Lower leg skin (tissue), 4 donors: ENCODE data around the gene NPEPPS. TPM values are rescaled to one million over a fixed set of nuclear protein-coding genes. Genes with fewer than 3 reads are reported as not detected.

Experiments used
- DNase-seq, 2 donors: peaks; one replicate each; pipeline ENCODE4 v3.0.0-alpha.2; 2019; ENCODE audit warnings: low spot score in 2 of 2
- H3K4me3 ChIP-seq: fragments of 200-600 bp; sonication (generic); 2 replicates; pipeline ENCODE4 v1.5.1; 2017; ENCODE audit warnings: mild to moderate bottlenecking, low read depth; ENCODE audit not compliant: poor library complexity, severe bottlenecking
- CTCF ChIP-seq, 3 donors: fragments of 450-650 bp; IDR thresholded peaks; one replicate each; pipeline ENCODE4 v1.5.1; 2016; ENCODE audit warnings: antibody characterized with exemption in 3 of 3, mild to moderate bottlenecking in 3 of 3, moderate library complexity in 2 of 3
- POLR2A ChIP-seq, 2 donors: fragments of 450-650 bp; IDR thresholded peaks; one replicate each; pipeline ENCODE4 v1.6.1; 2016 to 2017; ENCODE audit warnings: antibody characterized with exemption in 2 of 2, mild to moderate bottlenecking in 1 of 2, moderate library complexity in 1 of 2
- WGBS, 2 donors: methylation state at CpG; one replicate each; pipeline ENCODE4 v1.1.5; 2018; 5-methylcytosine and 5-hydroxymethylcytosine counted together
- intact Hi-C: fragments of 100-400 bp; cut with DNase I; formaldehyde crosslinking; loops from one replicate; pipeline ENCODE4 v1.15.0; 2023; ENCODE audit warnings: low total_unique reads
- total RNA-seq, 4 donors: library from RNA; depleted of rRNA; stranded (reverse); fragments of >200 nt; gene quantifications; one replicate each; pipeline ENCODE4 v1.1.0, GENCODE V29; 2016

Gene NPEPPS
- total RNA-seq, 4 donors from 2014 or later: 79.3 to 127 (median 96.9) TPM

- TF ChIP-seq CTCF (IDR thresholded peaks at IDR 0.05): no peak
- TF ChIP-seq POLR2A (IDR thresholded peaks at IDR 0.05): no peak
- WGBS, 2 donors: 73 to 79% methylated on average over 6 of the region's 6 CpGs
- no peak overlapping the region for H3K4me3 ChIP-seq
- intact Hi-C loops: no loop called here
- DNase-seq: no peak
These were observed 129.2 kb downstream of the NPEPPS start for GRCh38 chr17:47660064-47660492.

DNA sequence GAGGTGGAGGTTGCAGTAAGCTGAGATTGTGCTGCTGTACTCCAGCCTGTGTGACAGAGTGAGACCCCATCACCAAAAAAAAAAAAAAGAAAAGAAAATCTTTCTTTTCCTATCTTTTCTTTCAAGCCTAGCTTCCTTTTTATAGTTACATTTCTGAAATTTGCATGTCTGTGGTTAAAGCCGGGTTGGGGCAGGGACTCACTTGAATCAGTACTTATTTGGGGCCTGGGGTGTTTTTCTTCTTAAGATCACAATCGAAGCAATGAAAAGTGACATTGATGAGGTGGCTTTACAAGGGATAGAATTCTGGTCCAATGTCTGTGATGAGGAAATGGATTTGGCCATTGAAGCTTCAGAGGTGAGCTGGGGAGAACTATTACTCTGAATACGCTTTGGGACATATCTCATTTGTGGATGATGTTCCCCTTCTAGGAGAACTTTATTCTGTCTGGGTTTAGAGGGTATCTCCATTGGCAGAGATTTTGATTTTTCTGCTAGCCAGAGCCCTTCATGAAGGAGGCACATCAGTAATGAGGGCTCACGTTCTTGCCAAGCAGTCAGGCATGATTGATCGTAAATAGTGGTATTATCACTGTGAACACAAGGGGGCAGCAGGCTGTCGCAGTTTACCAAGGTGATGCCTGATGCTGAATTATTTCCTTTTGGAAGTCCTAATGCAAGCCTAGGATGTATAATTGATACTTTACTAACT is 133.2 kb downstream of the NPEPPS start:
- intact Hi-C loops: no loop called here
- H3K4me3 ChIP-seq: no peak overlapping the region
- peak in 1 of 2 donors; percentile 42 for DNase-seq
- 37 to 44% methylated on average over 6 of the region's 6 CpGs for WGBS, 2 donors
- no peak for TF ChIP-seq CTCF (IDR thresholded peaks at IDR 0.05)
- TF ChIP-seq POLR2A (IDR thresholded peaks at IDR 0.05): no peak

- DNase-seq: no peak
- TF ChIP-seq CTCF (IDR thresholded peaks at IDR 0.05) (no peak), POLR2A (IDR thresholded peaks at IDR 0.05) (no peak)
- intact Hi-C loops: no loop called here
- H3K4me3 ChIP-seq: no peak overlapping the region
These were observed 133.7 kb downstream of the NPEPPS start for GRCh38 chr17:47664624-47664941.

GRCh38 chr17:47665655-47666054 is 134.7 kb downstream of the NPEPPS start:
- DNase-seq: no peak
- WGBS, 2 donors: 68 to 71% methylated on average over 3 of the region's 3 CpGs
- no peak overlapping the region for H3K4me3 ChIP-seq
- TF ChIP-seq POLR2A (IDR thresholded peaks at IDR 0.05): no peak
- no peak for TF ChIP-seq CTCF (IDR thresholded peaks at IDR 0.05)
- intact Hi-C loops: no loop called here

DNA sequence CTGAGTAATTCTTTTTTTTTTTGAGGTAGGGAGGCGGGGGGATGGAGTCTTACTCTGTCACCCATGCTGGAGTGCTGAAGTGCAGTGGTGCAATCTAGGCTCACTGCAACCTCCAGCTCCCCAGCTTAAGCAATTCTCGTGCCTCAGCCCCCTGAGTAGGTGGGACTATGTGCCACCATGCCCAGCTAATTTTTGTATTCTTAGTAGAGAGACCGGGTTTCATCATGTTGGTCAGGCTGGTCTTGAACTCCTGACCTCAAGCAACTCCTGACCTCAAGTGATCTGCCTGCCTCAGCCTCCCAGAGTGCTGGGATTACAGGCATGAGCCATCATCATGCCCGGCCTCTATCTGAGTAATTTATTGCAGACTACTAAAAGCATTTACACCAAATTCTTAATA is 138.2 kb downstream of the NPEPPS start:
- no peak for TF ChIP-seq POLR2A (IDR thresholded peaks at IDR 0.05)
- no peak for TF ChIP-seq CTCF (IDR thresholded peaks at IDR 0.05)
- intact Hi-C loops: no loop called here
- whole genome bisulfite sequencing, 2 donors: 84 to 92% methylated on average over 4 of the region's 4 CpGs
- DNase-seq: no peak
- H3K4me3 ChIP-seq: no peak overlapping the region

DNA sequence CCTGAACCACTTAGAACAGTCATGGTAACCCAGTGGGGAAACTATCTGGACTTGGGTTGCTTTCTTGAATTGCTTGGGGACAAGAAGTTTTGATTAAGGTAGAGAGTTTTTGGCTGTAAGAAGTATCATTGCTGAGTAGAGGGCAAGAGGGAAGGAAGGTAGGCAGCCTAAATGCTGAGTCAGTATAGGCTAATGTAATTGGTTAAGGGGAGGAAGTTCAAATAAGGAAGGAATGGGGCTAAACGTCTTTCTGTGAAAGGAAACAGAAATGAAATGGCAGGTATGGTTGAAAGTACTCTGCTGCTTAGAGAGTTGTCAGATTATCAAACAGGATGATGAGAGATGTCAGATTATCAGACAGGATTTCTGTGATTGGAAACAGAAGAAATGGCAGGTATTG is 139.2 kb downstream of the NPEPPS start:
- TF ChIP-seq POLR2A (IDR thresholded peaks at IDR 0.05) (no peak), CTCF (IDR thresholded peaks at IDR 0.05) (no peak)
- no peak overlapping the region for H3K4me3 ChIP-seq
- 19 to 22% methylated on average over 1 of the region's 1 CpG for WGBS, 2 donors
- intact Hi-C loops: no loop called here
- DNase-seq: no peak
